Measurements from ENCODE around the gene CFAP53.
"Not testable (repeated sequence)": the region's sequence is repeated elsewhere in the genome, so short reads cannot be mapped to it uniquely, and the experiment has no call there.

CFAP53 gene

GRCh38 chr18:50274044-50274442 is 7.7 kb upstream of the CFAP53 start:
- in situ Hi-C loops (cut with MboI; ENCODE audit: low sequenced_read_pairs) = no loop called here

GRCh38 chr18:50273203-50274043 is 7.1 kb upstream of the CFAP53 start:
- in situ Hi-C loops (cut with MboI; ENCODE audit: low sequenced_read_pairs) = no loop called here

- in situ Hi-C loops (cut with MboI; ENCODE audit: low sequenced_read_pairs) = no loop called here
These were observed 6.3 kb upstream of the CFAP53 start for GRCh38 chr18:50272568-50272967.

- in situ Hi-C loops (cut with MboI; ENCODE audit: low sequenced_read_pairs) = no loop called here
These were observed 1.9 kb upstream of the CFAP53 start for GRCh38 chr18:50268022-50268747.

GRCh38 chr18:50262977-50263376 is 3.3 kb downstream of the CFAP53 start:
- in situ Hi-C loops (cut with MboI; ENCODE audit: low sequenced_read_pairs) = no loop called here

- in situ Hi-C loops (cut with MboI; ENCODE audit: low sequenced_read_pairs) = no loop called here
These were observed 15.4 kb downstream of the CFAP53 start for GRCh38 chr18:50250935-50251334.

- in situ Hi-C loops (cut with MboI; ENCODE audit: low sequenced_read_pairs) = no loop called here
These were observed 16.7 kb downstream of the CFAP53 start for GRCh38 chr18:50249576-50249975.

GRCh38 chr18:50247561-50247960 is 18.7 kb downstream of the CFAP53 start:
- in situ Hi-C loops (cut with MboI; ENCODE audit: low sequenced_read_pairs) = no loop called here

- in situ Hi-C loops (cut with MboI; ENCODE audit: low sequenced_read_pairs) = not testable (repeated sequence)
These were observed 24.5 kb downstream of the CFAP53 start for GRCh38 chr18:50241768-50242167.

GRCh38 chr18:50240080-50240563 is 26.2 kb downstream of the CFAP53 start:
- in situ Hi-C loops (cut with MboI; ENCODE audit: low sequenced_read_pairs) = no loop called here

- in situ Hi-C loops (cut with MboI; ENCODE audit: low sequenced_read_pairs) = no loop called here
These were observed 33.9 kb downstream of the CFAP53 start for GRCh38 chr18:50232419-50232818.

GRCh38 chr18:50231621-50232020 is 34.7 kb downstream of the CFAP53 start:
- in situ Hi-C loops (cut with MboI; ENCODE audit: low sequenced_read_pairs) = no loop called here

- in situ Hi-C loops (cut with MboI; ENCODE audit: low sequenced_read_pairs) = not testable (repeated sequence)
These were observed 46.0 kb downstream of the CFAP53 start for GRCh38 chr18:50220249-50220648.

GRCh38 chr18:50218432-50219197 is 47.7 kb downstream of the CFAP53 start:
- in situ Hi-C loops (cut with MboI; ENCODE audit: low sequenced_read_pairs) = no loop called here

GRCh38 chr18:50209311-50209710 is 57.0 kb downstream of the CFAP53 start:
- in situ Hi-C loops (cut with MboI; ENCODE audit: low sequenced_read_pairs) = no loop called here

- in situ Hi-C loops (cut with MboI; ENCODE audit: low sequenced_read_pairs) = no loop called here
These were observed 58.6 kb downstream of the CFAP53 start for GRCh38 chr18:50207722-50208121.

- in situ Hi-C loops (cut with MboI; ENCODE audit: low sequenced_read_pairs) = no loop called here
These were observed 62.3 kb downstream of the CFAP53 start for GRCh38 chr18:50203801-50204604.

GRCh38 chr18:50201476-50202018 is 64.7 kb downstream of the CFAP53 start:
- in situ Hi-C loops (cut with MboI; ENCODE audit: low sequenced_read_pairs) = no loop called here

GRCh38 chr18:50199921-50200320 is 66.4 kb downstream of the CFAP53 start:
- in situ Hi-C loops (cut with MboI; ENCODE audit: low sequenced_read_pairs) = no loop called here

- in situ Hi-C loops (cut with MboI; ENCODE audit: low sequenced_read_pairs) = no loop called here
These were observed 66.9 kb downstream of the CFAP53 start for GRCh38 chr18:50199346-50199855.

All from HL-60/S4 treated with retinoic acid at 250 ng/mL for 4 days and 3 days (cell line).